ENCODE measurements around the gene ALG14.
"Not testable (repeated sequence)": the region's sequence is repeated elsewhere in the genome, so short reads cannot be mapped to it uniquely, and the experiment has no call there.

ALG14 gene

DNA sequence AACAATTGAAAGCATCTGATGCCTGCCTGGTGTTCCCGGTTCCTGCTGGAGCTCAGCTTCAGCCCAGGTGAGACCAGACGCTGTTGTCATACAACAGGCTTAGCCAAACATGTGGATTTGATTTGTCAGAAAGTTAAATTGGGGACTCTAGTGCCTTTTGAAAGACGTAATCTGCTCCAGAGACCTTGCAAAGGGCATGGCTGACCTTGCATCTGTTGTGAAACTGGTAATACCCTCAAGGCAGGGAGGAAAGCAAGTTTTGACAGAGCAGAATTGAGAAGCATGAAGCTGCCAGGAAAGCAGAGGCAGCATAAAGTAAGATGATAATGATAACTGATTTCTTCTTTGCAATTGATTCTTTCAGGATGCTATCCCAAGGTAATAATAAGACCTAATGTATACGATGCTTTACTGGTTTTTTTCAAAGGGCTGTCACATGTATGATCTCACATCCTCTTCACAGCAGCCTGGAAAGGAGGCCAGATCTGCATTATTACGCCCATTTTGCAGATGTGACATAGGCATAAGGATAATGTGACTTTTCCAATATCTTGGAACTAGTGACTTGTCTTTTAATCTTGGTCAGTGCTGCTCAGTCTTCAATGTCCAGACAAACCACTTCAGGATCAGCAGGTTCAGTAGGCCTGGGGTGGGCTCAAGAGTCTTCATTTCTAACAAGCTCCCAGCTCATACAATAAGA, 121.1 kb downstream of the ALG14 start:
- H3K27me3 ChIP-seq (ENCODE audit: control insufficient read depth, insufficient read depth, low read length) = no peaks in the 10 kb centered on the region
- H3K9me3 ChIP-seq (ENCODE audit: control insufficient read depth, insufficient read depth, low read length) = no peaks in the 10 kb centered on the region
- H3K27ac ChIP-seq (ENCODE audit: low read depth, low read length) = no peak overlapping the region
- no peaks in the 10 kb centered on the region for H3K36me3 ChIP-seq (ENCODE audit: control insufficient read depth, insufficient read depth, low read length)
- peaks cover 14% of the 10 kb centered on the region for H3K4me1 ChIP-seq (ENCODE audit: control insufficient read depth, insufficient read depth, low read length)
- H3K9ac ChIP-seq (ENCODE audit: low read depth, low read length) = no peak overlapping the region
- no peak overlapping the region for H3K4me3 ChIP-seq (ENCODE audit: low read depth, low read length)

DNA sequence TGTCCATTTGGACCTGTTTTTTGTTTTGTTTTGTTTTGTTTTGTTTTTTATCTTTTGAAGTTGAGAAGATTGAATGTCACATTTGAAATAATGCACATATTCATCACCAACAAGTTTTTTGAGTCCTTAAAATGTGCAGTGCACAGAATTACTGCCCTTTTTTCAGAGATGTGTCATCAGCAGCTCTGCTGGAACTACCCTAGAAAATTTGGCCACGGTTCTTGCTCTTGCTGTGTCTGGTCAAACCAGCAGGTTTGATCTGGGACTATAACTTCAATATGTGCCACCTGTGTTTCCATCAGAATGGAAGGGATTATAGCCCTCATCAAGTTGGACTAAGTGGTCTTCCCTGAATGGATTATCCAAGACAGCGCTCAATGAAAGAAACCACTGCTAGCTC, 121.7 kb downstream of the ALG14 start:
- no peak overlapping the region for H3K4me3 ChIP-seq (ENCODE audit: low read depth, low read length)
- no peaks in the 10 kb centered on the region for H3K9me3 ChIP-seq (ENCODE audit: control insufficient read depth, insufficient read depth, low read length)
- H3K4me1 ChIP-seq (ENCODE audit: control insufficient read depth, insufficient read depth, low read length) = peaks cover 14% of the 10 kb centered on the region
- no peak overlapping the region for H3K27ac ChIP-seq (ENCODE audit: low read depth, low read length)
- no peak overlapping the region for H3K9ac ChIP-seq (ENCODE audit: low read depth, low read length)
- H3K36me3 ChIP-seq (ENCODE audit: control insufficient read depth, insufficient read depth, low read length) = no peaks in the 10 kb centered on the region
- no peaks in the 10 kb centered on the region for H3K27me3 ChIP-seq (ENCODE audit: control insufficient read depth, insufficient read depth, low read length)

DNA sequence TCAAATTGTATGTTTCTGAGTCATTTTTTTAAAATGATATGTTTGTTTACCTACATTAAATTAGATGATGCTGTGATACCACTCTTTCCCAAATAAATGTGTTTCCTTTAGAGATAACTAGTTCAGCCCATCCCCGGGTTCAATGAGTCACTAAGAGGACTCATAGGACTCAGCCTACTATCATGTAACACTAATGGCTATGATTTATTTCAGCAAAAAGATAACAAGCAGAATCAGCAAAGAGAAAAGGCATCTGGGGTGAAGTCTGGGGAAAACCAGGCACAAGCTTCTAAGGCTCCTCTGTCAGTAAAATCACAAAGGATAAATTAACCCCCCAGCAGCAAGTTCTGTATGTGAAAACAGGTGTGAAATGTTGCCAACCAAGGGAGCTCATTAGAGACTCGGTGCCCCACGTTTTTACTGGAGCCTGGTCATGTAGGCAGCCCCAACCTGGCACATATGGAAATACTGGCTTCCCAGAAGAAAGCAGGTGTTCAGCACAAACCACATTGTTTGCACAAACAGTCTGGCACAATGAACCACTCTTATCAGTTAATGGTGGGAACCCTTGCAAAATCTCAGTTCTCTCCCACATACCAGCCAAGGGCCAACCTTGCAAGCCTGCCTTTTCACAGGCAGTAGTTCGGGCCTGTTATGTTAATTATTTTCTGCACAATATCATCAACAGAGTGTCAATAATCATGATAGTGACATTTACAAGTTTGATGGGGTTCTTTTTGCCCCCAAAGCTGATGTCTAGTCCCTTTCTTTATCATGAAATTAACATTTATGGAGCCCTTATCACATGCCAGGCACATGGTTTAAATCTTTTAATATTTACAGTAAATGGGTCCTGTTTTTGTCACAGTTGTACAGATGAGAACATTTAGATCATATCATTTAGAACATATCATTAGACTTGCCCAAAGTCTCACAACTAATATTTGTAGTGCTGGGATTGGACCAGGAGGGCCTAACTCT, 122.8 kb downstream of the ALG14 start:
- H3K27me3 ChIP-seq (ENCODE audit: control insufficient read depth, insufficient read depth, low read length) = no peaks in the 10 kb centered on the region
- no peak overlapping the region for H3K4me3 ChIP-seq (ENCODE audit: low read depth, low read length)
- no peaks in the 10 kb centered on the region for H3K36me3 ChIP-seq (ENCODE audit: control insufficient read depth, insufficient read depth, low read length)
- no peak overlapping the region for H3K9ac ChIP-seq (ENCODE audit: low read depth, low read length)
- peaks cover 14% of the 10 kb centered on the region for H3K4me1 ChIP-seq (ENCODE audit: control insufficient read depth, insufficient read depth, low read length)
- no peak overlapping the region for H3K27ac ChIP-seq (ENCODE audit: low read depth, low read length)
- H3K9me3 ChIP-seq (ENCODE audit: control insufficient read depth, insufficient read depth, low read length) = no peaks in the 10 kb centered on the region

DNA sequence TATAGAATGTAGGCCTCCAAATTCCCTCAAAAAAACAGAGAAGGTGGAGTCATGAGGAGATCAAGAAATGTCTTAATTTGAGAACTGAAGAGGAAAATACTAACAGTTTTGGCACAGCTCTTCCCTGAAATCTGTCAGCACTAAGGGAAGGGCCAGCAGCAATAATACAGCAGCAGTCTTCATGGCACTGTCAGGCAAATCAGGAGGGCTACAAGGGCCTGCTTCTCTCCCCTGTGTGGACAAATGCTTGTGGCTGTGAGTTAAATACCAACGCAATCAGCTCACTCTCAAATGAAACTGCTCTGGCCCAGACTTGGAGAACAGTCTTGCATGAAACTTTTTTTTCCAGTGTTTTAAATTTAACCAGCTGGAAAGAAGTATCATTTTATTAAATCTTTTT, 125.3 kb downstream of the ALG14 start:
- no peak overlapping the region for H3K9ac ChIP-seq (ENCODE audit: low read depth, low read length)
- H3K9me3 ChIP-seq (ENCODE audit: control insufficient read depth, insufficient read depth, low read length) = no peaks in the 10 kb centered on the region
- no peak overlapping the region for H3K4me3 ChIP-seq (ENCODE audit: low read depth, low read length)
- no peak overlapping the region for H3K27ac ChIP-seq (ENCODE audit: low read depth, low read length)
- no peaks in the 10 kb centered on the region for H3K27me3 ChIP-seq (ENCODE audit: control insufficient read depth, insufficient read depth, low read length)
- no peaks in the 10 kb centered on the region for H3K4me1 ChIP-seq (ENCODE audit: control insufficient read depth, insufficient read depth, low read length)
- no peaks in the 10 kb centered on the region for H3K36me3 ChIP-seq (ENCODE audit: control insufficient read depth, insufficient read depth, low read length)

DNA sequence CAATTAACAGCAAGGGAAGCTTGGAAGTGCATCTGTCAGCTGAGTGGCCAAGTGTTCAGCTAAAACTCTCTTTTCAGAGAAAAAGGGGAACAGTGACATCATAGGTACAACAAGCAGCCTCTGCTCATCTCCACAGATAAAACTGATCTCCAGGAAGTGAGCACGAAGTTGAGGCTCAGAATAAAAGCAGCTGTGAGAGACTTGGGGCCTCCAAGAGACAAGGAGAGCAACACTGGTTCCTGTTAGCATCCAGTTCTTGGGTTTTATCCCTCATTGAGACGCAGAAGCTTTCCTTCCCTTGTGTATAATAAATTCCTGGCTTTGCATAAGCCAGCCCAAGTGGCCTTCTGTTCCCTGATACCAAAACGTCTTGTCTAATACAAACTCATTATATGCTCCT, 125.9 kb downstream of the ALG14 start:
- Histone ChIP-seq H3K4me1 (ENCODE audit: control insufficient read depth, insufficient read depth, low read length) (no peaks in the 10 kb centered on the region), H3K9ac (ENCODE audit: low read depth, low read length) (no peak overlapping the region), H3K27me3 (ENCODE audit: control insufficient read depth, insufficient read depth, low read length) (no peaks in the 10 kb centered on the region), H3K36me3 (ENCODE audit: control insufficient read depth, insufficient read depth, low read length) (no peaks in the 10 kb centered on the region), H3K4me3 (ENCODE audit: low read depth, low read length) (no peak overlapping the region), H3K9me3 (ENCODE audit: control insufficient read depth, insufficient read depth, low read length) (no peaks in the 10 kb centered on the region), H3K27ac (ENCODE audit: low read depth, low read length) (no peak overlapping the region)

DNA sequence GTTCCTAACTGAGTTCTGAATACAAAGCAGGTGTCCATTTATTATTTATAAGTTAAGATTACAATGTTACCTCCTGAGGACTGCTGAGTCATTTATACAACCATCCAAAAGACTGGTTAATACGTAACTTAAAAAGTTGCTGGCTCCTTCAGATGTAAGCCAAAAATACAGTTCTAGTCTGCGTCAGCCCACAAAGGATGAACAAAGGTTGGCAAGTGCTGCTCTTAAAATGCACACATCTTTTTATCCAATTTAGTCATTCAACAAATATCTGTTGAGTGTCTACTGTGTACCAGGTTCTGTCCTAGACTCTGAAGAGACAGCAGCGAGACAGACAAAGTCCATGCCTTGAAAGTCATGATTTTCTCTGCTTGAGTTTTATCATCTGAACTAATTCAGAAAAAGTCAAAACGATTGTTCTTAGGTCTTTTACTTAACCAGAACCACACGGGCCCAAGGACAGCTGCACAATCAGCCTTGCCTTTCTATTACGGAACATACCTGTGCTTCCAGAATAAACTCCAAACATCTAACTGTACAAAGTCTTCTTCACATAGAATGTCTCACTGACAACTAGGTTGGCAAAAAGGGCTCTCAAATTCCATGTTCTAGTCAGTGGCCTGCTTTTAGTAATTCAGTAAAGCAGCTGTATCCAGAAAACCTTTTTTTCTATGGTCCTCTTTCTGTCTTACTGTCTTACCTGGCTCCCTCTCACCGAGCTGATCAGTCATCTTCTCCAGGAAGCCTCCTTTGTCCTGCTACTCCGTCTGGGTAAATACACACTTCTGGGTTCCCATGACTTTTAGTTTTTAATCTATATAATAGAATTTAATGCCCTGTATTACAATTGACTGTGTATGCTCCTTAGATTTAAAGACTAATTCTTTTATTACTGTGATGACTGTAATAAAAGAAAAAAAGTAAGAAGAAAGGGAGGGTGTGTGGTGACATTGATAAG, 130.3 kb downstream of the ALG14 start:
- Histone ChIP-seq H3K4me1 (ENCODE audit: control insufficient read depth, insufficient read depth, low read length) (peaks cover 8% of the 10 kb centered on the region), H3K9ac (ENCODE audit: low read depth, low read length) (no peak overlapping the region), H3K9me3 (ENCODE audit: control insufficient read depth, insufficient read depth, low read length) (no peaks in the 10 kb centered on the region), H3K27me3 (ENCODE audit: control insufficient read depth, insufficient read depth, low read length) (no peaks in the 10 kb centered on the region), H3K4me3 (ENCODE audit: low read depth, low read length) (no peak overlapping the region), H3K36me3 (ENCODE audit: control insufficient read depth, insufficient read depth, low read length) (no peaks in the 10 kb centered on the region), H3K27ac (ENCODE audit: low read depth, low read length) (no peak overlapping the region)

DNA sequence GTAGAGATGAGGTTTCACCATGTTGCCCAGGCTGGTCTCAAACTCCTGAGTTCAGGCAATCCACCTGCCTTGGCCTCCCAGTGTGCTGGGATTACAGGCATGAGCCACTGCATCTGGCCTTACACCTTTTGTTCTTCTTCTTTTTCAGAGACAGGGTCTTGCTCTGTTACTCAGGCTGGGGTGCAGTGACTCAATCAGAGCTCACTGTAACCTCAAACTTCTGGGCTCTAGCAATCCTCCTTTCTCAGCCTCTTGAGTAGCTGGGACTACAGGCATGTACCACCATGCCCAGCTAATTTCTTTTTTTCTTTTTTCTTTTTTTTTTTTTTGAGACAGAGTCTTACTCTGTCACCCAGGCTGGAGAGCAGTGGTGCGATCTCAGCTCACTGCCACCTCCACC, 131.3 kb downstream of the ALG14 start:
- H3K9ac ChIP-seq (ENCODE audit: low read depth, low read length); H3K9me3 ChIP-seq (ENCODE audit: control insufficient read depth, insufficient read depth, low read length); H3K27ac ChIP-seq (ENCODE audit: low read depth, low read length); H3K36me3 ChIP-seq (ENCODE audit: control insufficient read depth, insufficient read depth, low read length); H3K27me3 ChIP-seq (ENCODE audit: control insufficient read depth, insufficient read depth, low read length); H3K4me3 ChIP-seq (ENCODE audit: low read depth, low read length): not testable (repeated sequence)
- peaks cover 11% of the 10 kb centered on the region for H3K4me1 ChIP-seq (ENCODE audit: control insufficient read depth, insufficient read depth, low read length)

DNA sequence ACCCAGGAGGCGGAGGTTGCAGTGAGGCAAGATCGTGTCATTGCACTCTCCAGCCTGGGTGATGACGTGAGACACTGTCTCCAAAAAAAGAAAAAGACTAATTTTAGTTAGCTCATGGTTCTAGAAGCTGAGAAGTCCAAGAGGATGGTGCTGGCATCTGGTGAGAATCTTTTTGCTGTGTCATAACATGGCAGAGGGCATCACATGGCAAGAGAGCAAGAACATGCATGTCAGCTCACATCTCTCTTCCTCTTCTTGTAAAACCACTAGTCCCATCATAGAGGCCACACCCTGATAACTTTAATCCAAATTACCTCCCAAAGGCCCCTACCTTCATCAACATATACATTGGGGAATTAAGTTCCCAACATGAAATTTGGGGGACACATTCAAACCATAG, 132.0 kb downstream of the ALG14 start:
- peaks cover 18% of the 10 kb centered on the region for H3K4me1 ChIP-seq (ENCODE audit: control insufficient read depth, insufficient read depth, low read length)
- no peaks in the 10 kb centered on the region for H3K9me3 ChIP-seq (ENCODE audit: control insufficient read depth, insufficient read depth, low read length)
- H3K4me3 ChIP-seq (ENCODE audit: low read depth, low read length) = no peak overlapping the region
- no peak overlapping the region for H3K27ac ChIP-seq (ENCODE audit: low read depth, low read length)
- H3K27me3 ChIP-seq (ENCODE audit: control insufficient read depth, insufficient read depth, low read length) = no peaks in the 10 kb centered on the region
- no peaks in the 10 kb centered on the region for H3K36me3 ChIP-seq (ENCODE audit: control insufficient read depth, insufficient read depth, low read length)
- no peak overlapping the region for H3K9ac ChIP-seq (ENCODE audit: low read depth, low read length)

DNA sequence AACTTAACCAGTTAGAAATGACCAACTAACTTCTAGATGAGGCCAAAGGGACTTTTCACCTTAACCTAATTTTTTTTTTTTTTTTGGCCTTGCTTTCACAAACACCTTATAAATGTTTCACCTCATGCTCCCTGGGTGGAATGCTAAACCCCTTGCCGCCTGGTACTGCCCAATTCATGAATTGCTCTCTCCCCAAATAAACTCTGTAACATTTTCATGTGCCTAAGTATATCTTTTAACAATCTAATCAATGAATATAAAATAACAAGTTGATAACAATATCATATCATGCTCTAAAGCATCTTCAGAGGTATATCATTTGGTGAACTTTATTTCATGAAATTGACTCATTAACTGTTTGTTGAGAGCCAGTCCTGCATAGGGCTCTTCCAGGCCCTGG, 134.9 kb downstream of the ALG14 start:
- Histone ChIP-seq H3K27ac (ENCODE audit: low read depth, low read length) (no peak overlapping the region), H3K4me3 (ENCODE audit: low read depth, low read length) (no peak overlapping the region), H3K27me3 (ENCODE audit: control insufficient read depth, insufficient read depth, low read length) (no peaks in the 10 kb centered on the region), H3K9ac (ENCODE audit: low read depth, low read length) (no peak overlapping the region), H3K36me3 (ENCODE audit: control insufficient read depth, insufficient read depth, low read length) (0 out of 2 replicates have a peak, but pooled peaks cover 3% of the 10 kb centered on the region), H3K9me3 (ENCODE audit: control insufficient read depth, insufficient read depth, low read length) (no peaks in the 10 kb centered on the region), H3K4me1 (ENCODE audit: control insufficient read depth, insufficient read depth, low read length) (peaks cover 29% of the 10 kb centered on the region)

DNA sequence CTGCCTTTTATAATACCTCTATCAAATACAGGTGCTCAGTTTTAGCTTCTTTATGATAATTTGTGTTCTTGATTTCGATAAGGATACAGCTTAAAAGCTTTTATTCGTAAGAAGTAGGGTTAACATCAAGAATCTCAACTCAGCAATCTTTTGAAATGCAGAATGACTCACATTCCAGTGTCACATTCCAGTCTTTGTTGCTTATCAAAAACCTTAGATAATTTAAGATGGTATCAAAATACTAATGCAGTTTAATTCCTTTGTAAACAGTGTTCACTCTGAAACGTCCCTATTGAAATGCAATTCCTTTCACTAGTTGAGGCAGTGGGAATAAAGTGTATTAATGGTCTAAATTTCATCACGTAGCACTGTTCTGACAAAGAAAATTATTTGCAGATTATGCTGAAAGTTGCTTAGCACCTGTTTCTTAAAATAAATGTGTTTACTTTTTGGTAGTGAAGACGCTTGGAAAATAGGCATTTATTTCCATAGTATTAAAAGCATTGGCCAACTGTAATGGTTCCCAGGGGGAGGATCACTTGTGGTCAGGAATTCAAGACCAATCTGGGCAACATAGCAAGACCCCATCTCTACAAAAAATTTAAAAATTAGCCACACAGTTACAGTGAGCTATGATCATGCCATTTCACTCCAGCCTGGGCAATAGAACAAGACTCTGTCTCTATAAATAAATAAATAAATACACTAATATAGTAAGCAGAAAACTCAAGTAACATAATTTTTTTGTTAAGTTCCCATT, 135.7 kb downstream of the ALG14 start:
- H3K4me3 ChIP-seq (ENCODE audit: low read depth, low read length) = no peak overlapping the region
- H3K36me3 ChIP-seq (ENCODE audit: control insufficient read depth, insufficient read depth, low read length) = 0 out of 2 replicates have a peak, but pooled peaks cover 3% of the 10 kb centered on the region
- H3K9ac ChIP-seq (ENCODE audit: low read depth, low read length) = no peak overlapping the region
- no peaks in the 10 kb centered on the region for H3K27me3 ChIP-seq (ENCODE audit: control insufficient read depth, insufficient read depth, low read length)
- H3K9me3 ChIP-seq (ENCODE audit: control insufficient read depth, insufficient read depth, low read length) = no peaks in the 10 kb centered on the region
- peak overlapping the region; percentile 34 for H3K27ac ChIP-seq (ENCODE audit: low read depth, low read length)
- H3K4me1 ChIP-seq (ENCODE audit: control insufficient read depth, insufficient read depth, low read length) = peaks cover 29% of the 10 kb centered on the region

All from HUES48 (cell line).